ENCODE measurements around the gene LIMK2.
"Not testable (repeated sequence)": the region's sequence is repeated elsewhere in the genome, so short reads cannot be mapped to it uniquely, and the experiment has no call there.

Gene LIMK2

GRCh38 chr22:31243339-31244045, 31.4 kb downstream of the LIMK2 start:
- no peak for DNase-seq (ENCODE audit: low spot score)

DNA sequence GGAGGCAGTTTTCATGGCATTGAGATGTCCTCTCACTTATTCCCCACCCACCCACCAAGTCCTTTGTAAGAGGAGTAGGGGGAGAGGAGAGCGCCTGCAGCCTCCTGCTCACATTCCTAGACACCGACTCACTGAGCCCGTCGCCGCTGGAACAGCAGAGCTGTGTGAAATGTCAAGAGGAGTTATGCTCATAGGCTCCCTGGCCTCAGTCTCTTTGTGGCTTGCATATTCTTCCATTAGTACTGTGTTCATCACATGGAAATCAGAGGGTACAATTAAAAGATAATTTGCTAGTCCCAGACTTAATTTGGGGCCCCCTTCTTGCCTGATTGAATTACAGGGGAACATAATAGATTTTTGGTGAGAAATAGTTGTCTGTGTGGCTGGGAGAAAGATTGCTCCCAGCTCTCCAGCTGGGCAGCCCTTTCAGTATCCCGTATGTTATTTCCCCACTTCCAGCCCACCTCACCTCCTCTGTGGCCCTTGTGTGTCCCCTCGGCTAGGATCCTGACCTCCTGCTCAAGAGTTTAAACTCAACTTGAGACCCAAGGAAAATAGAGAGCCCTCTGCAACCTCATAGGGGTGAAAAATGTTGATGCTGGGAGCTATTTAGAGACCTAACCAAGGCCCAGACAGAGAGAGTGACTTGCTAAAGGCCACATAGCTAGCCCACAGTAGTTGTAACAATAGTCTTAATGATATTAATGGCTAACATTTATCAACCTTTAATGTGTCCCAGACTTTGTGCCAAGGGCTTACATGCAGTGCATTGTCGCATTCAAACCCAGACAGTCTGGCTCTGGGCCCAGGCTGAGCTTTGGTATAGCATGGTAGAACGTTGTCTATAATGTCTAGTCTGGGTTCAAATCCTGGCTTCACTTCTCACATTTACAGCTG, 32.2 kb downstream of the LIMK2 start:
- no peak for DNase-seq (ENCODE audit: low spot score)

- DNase-seq (ENCODE audit: low spot score), result no peak
These were observed 32.9 kb downstream of the LIMK2 start for GRCh38 chr22:31244943-31245451.

DNA sequence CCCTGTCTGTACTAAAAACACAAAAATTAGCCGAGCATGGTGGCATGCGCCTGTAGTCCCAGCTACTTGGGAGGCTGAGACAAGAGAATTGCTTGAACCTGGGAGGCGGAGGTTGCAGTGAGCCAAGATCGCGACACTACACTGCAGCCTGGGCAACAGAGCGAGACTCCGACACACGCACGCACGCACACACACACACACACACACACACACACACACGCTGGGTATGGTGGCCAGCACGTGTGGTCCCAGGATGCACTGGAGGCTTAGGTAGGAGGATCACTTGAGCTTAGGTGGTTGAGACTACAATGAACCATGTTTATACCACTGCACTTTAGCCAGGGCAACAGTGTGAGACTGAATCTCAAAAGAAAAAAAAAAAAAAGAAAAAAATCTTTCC, 33.9 kb downstream of the LIMK2 start:
- not testable (repeated sequence) for DNase-seq (ENCODE audit: low spot score)

- no peak for DNase-seq (ENCODE audit: low spot score)
These were observed 34.6 kb downstream of the LIMK2 start for GRCh38 chr22:31246687-31247086.

- DNase-seq (ENCODE audit: low spot score), result no peak
These were observed 35.6 kb downstream of the LIMK2 start for GRCh38 chr22:31247726-31248125.

DNA sequence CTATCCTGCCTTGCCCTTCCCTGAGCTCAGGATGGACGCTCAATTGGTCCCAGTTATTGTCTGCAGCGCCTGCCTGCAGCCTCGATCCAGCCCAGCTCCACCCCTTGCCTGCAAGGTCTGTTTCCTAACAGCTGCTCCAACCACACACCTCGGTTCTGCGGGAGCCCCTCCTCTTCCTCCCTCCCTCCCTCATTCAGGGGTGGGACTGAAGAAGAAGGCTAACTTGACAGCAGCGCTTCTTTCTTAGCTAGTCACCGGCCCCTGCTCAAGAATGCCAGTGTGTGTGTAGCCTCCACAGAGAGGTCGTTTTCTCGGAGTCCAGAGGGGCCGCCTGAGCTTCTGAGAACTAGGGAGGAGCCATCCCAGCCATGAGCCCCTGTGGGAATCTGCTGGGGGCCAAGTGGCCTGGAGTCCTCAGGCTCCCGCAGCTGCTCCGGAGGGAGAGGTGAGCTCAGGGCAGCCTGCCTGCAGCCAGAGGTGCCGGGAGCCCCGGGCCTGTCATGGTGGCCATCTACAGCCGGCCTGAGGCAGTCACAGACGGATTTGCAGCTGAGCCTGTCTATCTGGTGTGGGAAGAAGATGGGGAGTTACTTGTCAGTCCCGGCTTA, 36.1 kb downstream of the LIMK2 start:
- DNase-seq (ENCODE audit: low spot score), result peak; percentile 88

DNA sequence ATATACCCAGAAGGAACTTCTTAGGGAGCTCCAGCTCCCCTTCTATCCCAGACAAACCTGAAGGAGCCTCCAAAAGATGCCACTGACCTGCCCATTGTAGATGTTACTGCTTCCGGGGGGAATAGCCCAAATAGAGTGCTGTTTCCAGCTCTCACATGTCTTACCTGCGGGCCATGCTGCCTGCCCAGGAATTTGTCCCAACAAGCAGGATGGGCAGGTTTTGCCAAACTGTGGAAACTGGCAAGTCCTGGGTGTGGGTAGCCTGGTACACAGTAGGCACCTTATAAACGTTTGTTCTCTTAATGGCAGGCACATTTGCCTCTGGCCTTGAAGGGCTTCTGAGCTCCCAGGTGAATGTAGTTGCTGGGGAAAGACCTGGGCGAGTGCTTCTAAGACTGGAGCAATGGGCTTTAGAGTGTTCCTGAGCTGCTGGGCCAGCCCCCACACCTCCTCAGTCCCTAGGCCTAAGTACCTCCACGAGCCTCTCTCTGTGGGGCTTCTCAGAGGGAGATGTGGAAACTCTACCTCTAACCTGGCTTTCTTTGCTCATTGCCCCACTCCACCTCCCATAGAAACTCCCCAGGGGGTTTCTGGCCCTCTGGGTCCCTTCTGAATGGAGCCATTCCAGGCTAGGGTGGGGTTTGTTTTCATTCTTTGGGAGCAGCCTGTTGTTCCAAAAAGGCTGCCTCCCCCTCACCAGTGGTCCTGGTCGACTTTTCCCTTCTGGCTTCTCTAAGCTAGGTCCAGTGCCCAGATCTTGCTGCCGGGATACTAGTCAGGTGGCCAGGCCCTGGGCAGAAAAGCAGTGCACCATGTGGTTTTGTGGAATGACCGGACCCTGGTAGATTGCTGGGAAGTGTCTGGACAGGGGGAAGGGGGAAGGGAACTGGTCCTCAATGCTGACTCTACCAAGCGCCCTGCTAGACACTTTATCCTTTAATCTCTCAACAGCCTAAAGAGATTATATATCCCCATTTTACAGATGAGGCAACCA, 37.2 kb downstream of the LIMK2 start:
- DNase-seq (ENCODE audit: low spot score), result no peak

DNA sequence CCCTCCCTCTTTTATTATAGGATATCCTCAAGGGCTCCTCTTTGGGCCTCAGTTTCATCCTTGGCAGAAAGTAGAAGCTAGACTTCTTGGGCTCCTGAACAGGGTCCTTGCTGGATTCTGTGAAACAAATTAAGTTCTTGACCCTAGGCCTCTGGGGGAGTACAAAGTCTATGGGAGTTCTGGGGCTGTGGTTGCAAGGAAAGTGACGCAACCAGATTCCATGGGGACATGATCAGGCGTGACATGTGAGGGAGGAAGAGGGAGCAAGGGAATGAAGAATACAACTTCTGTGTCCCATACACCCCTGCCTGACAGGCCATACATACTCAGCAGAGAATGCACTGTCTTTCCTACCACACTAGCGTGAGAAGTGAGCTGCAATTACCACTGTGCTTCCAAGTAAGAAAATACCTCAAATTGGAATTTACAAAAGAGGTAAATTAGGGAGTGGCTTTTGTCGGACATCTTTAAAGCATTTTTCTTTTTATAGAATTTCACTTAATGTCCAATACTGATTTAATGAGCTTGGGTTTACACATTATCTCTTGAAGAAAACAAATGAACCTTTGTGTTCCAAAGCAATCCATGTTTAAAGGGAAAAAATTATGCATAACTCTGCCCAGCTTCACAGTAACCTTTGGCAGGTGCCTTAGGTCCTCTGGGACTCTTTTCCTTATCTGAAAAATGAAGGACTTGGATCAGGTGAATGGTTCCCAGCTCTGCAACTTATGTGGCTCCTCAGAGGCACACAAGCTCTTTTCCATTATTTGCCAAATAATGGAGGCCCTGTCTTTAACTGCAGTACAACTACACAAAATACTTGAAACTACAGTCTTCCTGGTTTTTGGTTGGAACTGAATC, 38.9 kb downstream of the LIMK2 start:
- no peak for DNase-seq (ENCODE audit: low spot score)

- no peak for DNase-seq (ENCODE audit: low spot score)
These were observed 41.9 kb downstream of the LIMK2 start for GRCh38 chr22:31253949-31254348.

- DNase-seq (ENCODE audit: low spot score), result no peak
These were observed 47.8 kb downstream of the LIMK2 start for GRCh38 chr22:31259798-31260473.

- DNase-seq (ENCODE audit: low spot score), result no peak
These were observed 48.4 kb downstream of the LIMK2 start for GRCh38 chr22:31260474-31260856.

DNA sequence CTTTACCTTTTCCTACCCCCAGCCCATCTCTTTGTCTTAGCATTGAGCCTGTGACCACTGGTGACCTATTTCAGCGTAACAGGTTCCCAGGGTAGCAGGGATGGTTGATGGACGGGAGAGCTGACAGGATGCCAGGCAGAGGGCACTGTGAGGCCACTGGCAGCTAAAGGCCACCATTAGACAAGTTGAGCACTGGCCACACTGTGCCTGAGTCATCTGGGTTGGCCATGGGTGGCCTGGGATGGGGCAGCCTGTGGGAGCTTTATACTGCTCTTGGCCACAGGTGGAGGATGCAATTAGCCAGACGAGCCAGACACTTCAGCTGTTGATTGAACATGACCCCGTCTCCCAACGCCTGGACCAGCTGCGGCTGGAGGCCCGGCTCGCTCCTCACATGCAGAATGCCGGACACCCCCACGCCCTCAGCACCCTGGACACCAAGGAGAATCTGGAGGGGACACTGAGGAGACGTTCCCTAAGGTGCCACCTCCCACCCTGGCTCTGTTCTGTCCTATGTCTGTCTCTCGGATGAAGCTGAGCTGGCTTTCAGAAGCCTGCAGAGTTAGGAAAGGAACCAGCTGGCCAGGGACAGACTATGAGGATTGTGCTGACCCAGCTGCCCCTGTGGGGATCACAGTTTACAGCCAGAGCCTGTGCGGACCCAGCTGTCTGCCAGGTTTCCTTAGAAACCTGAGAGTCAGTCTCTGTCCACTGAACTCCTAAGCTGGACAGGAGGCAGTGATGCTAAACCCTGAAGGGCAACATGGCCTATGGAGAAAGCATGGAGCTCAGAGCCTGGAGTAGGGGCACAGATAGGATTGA, 50.4 kb downstream of the LIMK2 start:
- DNase-seq (ENCODE audit: low spot score), result no peak

- DNase-seq (ENCODE audit: low spot score), result no peak
These were observed 52.0 kb downstream of the LIMK2 start for GRCh38 chr22:31263896-31264640.

GRCh38 chr22:31268281-31268680, 56.2 kb downstream of the LIMK2 start:
- DNase-seq (ENCODE audit: low spot score), result no peak

DNA sequence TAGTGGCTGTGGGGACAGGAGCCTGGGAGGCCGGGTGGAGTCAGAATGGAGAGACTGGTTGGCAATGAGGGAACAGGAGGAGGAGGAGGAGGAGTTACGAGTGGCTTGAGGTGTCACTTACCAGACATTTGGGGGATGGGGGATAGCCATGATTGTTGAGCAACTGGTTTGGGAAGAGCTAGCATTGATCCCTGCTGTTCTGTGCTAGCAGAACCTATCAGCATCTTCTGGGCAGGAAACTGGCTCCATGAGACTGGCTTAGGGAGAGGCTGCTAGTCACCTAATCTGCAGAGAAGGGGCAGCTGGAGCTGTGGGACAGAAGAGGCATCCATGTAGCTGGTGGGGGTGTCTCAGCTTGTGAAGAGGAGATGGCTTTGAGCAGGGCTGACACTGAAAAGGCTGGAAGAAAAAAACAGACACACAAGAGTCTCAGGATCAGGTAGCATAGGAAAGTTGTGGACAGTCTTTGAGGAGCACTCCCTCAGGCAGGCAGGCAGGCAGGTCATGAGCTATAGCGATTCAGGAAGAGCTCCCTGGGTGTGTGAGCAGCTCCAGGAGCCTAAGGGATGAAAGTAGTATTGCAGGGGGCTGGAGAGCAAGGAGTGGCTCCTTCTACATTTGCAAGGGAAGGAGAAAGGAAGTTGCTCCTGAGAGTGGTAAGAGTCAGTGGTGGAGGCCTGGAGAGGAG, 57.9 kb downstream of the LIMK2 start:
- DNase-seq (ENCODE audit: low spot score), result no peak

GRCh38 chr22:31271026-31271425, 58.9 kb downstream of the LIMK2 start:
- DNase-seq (ENCODE audit: low spot score), result no peak

All from SK-N-DZ (cell line).